Mammary epithelial cell (primary cell): ENCODE measurements around the gene BASP1.

Experiments used
- CTCF ChIP-seq, 2 donors: IDR thresholded peaks in 1 of 2; conservative IDR thresholded peaks in 1 of 2; 2 replicates each; pipeline ENCODE4 v1.5.1; 2011 to 2012; ENCODE audit warnings: inconsistent platforms in 2 of 2, low read length in 2 of 2, mild to moderate bottlenecking in 2 of 2, control low read depth in 1 of 2, low read depth in 1 of 2; ENCODE audit not compliant: insufficient read depth in 1 of 2; ENCODE audit errors: extremely low read depth in 1 of 2
- EZH2 ChIP-seq: IDR thresholded peaks from 2 replicates; pipeline ENCODE4 v1.6.1; 2012; ENCODE audit warnings: low read length, inconsistent platforms, borderline replicate concordance

DNA sequence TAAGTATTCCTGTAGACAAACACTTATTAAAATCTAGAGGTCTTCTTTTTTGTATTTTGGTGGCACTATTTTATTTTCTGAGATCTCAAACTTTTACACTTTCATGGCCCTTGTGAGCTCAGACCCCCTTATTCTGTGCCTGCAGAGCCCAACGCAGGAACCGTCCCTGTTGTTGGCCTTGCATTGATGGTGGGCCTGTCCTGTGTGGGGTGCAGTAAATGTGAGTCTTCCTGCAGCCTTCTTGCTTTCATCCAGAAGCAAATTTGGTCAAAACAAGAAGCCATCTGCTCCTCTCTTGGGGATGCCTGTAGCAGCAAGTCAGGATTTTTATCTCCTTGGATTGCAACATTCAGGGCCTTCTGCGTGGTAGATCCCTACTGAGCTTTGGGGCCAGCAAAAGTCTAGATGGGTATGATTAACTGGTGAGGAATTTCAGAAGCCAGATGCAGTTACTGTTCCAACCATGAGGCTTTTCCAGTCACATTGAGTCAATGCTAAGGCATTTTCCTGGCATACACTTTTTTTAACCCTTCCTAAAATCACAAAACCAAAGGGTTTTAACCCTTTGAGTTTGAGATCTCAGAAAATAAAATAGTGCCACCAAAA, 31.7 kb downstream of the BASP1 start:
- TF ChIP-seq CTCF (conservative IDR thresholded peaks at IDR 0.05 in 1 of 2, IDR thresholded peaks at IDR 0.05 in 1 of 2; ENCODE audit: extremely low read depth in 1 of 2, insufficient read depth in 1 of 2, low read depth in 1 of 2, low read length in 2 of 2) (peak in 1 of 2 donors; percentile 30), EZH2 (no peak)
